HL-60/S4 treated with retinoic acid at 250 ng/mL for 4 days and 3 days (cell line): ENCODE results near the gene SNTG2.

Experiments used
- in situ Hi-C: fragments of 300-500 bp; cut with MboI; formaldehyde crosslinking; loops from 2 replicates; pipeline ENCODE4 v1.7.0; 2022; ENCODE audit warnings: low sequenced_read_pairs

SNTG2 gene

GRCh38 chr2:987789-988188, 37.1 kb downstream of the SNTG2 start:
- in situ Hi-C loops = no loop called here

GRCh38 chr2:989781-990467, 39.3 kb downstream of the SNTG2 start:
- in situ Hi-C loops = no loop called here

- in situ Hi-C loops = no loop called here
Measured at GRCh38 chr2:990970-991369, 40.3 kb downstream of the SNTG2 start.

- in situ Hi-C loops = no loop called here
Measured at GRCh38 chr2:1002350-1002749, 51.7 kb downstream of the SNTG2 start.

GRCh38 chr2:1004398-1004797, 53.7 kb downstream of the SNTG2 start:
- in situ Hi-C loops = no loop called here

GRCh38 chr2:1010415-1010930, 59.8 kb downstream of the SNTG2 start:
- in situ Hi-C loops = no loop called here

GRCh38 chr2:1011006-1011405, 60.4 kb downstream of the SNTG2 start:
- in situ Hi-C loops = no loop called here

GRCh38 chr2:1011985-1012384, 61.3 kb downstream of the SNTG2 start:
- in situ Hi-C loops = no loop called here

GRCh38 chr2:1014802-1015201, 64.2 kb downstream of the SNTG2 start:
- in situ Hi-C loops = no loop called here

- in situ Hi-C loops = no loop called here
Measured at GRCh38 chr2:1016500-1016899, 65.9 kb downstream of the SNTG2 start.

- in situ Hi-C loops = no loop called here
Measured at GRCh38 chr2:1017827-1018226, 67.2 kb downstream of the SNTG2 start.

- in situ Hi-C loops = no loop called here
Measured at GRCh38 chr2:1020206-1020605, 69.6 kb downstream of the SNTG2 start.

GRCh38 chr2:1022178-1022577, 71.5 kb downstream of the SNTG2 start:
- in situ Hi-C loops = no loop called here

GRCh38 chr2:1024981-1025380, 74.3 kb downstream of the SNTG2 start:
- in situ Hi-C loops = no loop called here

- in situ Hi-C loops = no loop called here
Measured at GRCh38 chr2:1026141-1026540, 75.5 kb downstream of the SNTG2 start.

- in situ Hi-C loops = no loop called here
Measured at GRCh38 chr2:1028831-1029230, 78.2 kb downstream of the SNTG2 start.

- in situ Hi-C loops = no loop called here
Measured at GRCh38 chr2:1032030-1032429, 81.4 kb downstream of the SNTG2 start.

GRCh38 chr2:1033069-1033468, 82.4 kb downstream of the SNTG2 start:
- in situ Hi-C loops = no loop called here

GRCh38 chr2:1037066-1037465, 86.4 kb downstream of the SNTG2 start:
- in situ Hi-C loops = no loop called here

- in situ Hi-C loops = no loop called here
Measured at GRCh38 chr2:1039549-1039948, 88.9 kb downstream of the SNTG2 start.

- in situ Hi-C loops = no loop called here
Measured at GRCh38 chr2:1041012-1041805, 90.6 kb downstream of the SNTG2 start.

- in situ Hi-C loops = no loop called here
Measured at GRCh38 chr2:1045109-1045508, 94.5 kb downstream of the SNTG2 start.
